H1 (cell line): Measurements from ENCODE around the gene KCNE3.

Source experiments
- CTCF ChIP-seq, 3 experiments: IDR thresholded peaks; 1 replicate in 2 of 3; 2 replicates in 1 of 3; pipeline versions ENCODE4 v1.5.1 to v1.6.1; 2011; ENCODE audit warnings: low read length in 3 of 3, mild to moderate bottlenecking in 3 of 3, inconsistent platforms in 2 of 3, low read depth in 1 of 3, moderate library complexity in 1 of 3; ENCODE audit not compliant: insufficient read depth in 1 of 3; ENCODE audit errors: control extremely low read depth in 1 of 3
- GABPA ChIP-seq: IDR thresholded peaks from 2 replicates; pipeline ENCODE4 v1.6.1; 2011; ENCODE audit warnings: mild to moderate bottlenecking, low read length, moderate library complexity, borderline replicate concordance; ENCODE audit not compliant: insufficient read depth
- POLR2A ChIP-seq, 2 experiments: IDR thresholded peaks; 1 replicate in 1 of 2; 2 replicates in 1 of 2; pipeline ENCODE4 v1.6.1; 2011; ENCODE audit warnings: low read depth in 2 of 2, low read length in 2 of 2, mild to moderate bottlenecking in 2 of 2; ENCODE audit errors: control extremely low read depth in 1 of 2
- RAD21 ChIP-seq, 2 experiments: IDR thresholded peaks in 1 of 2; conservative IDR thresholded peaks in 1 of 2; 2 replicates each; pipeline ENCODE4 v1.6.1; 2011; ENCODE audit warnings: low read depth in 2 of 2, low read length in 2 of 2, improper control_type of control experiment in 1 of 2, inconsistent platforms in 1 of 2, mild to moderate bottlenecking in 1 of 2, moderate library complexity in 1 of 2
- TCF12 ChIP-seq: IDR thresholded peaks from 2 replicates; pipeline ENCODE4 v1.6.1; 2011; ENCODE audit warnings: low read depth, mild to moderate bottlenecking, low read length
- YY1 ChIP-seq: IDR thresholded peaks from 2 replicates; pipeline ENCODE4 v1.6.1; 2011; ENCODE audit warnings: low read depth, mild to moderate bottlenecking, low read length

- no peak for TF ChIP-seq GABPA
- TF ChIP-seq CTCF (IDR thresholded peaks at IDR 0.05; ENCODE audit: control extremely low read depth in 1 of 3, insufficient read depth in 1 of 3, low read depth in 1 of 3, low read length in 3 of 3) = no peak
- TF ChIP-seq YY1 = no peak
- TF ChIP-seq POLR2A (IDR thresholded peaks at IDR 0.05; ENCODE audit: control extremely low read depth in 1 of 2, low read depth in 2 of 2, low read length in 2 of 2) = no peak
- no peak for TF ChIP-seq TCF12
- TF ChIP-seq RAD21 (IDR thresholded peaks at IDR 0.05 in 1 of 2, conservative IDR thresholded peaks at IDR 0.05 in 1 of 2; ENCODE audit: low read depth in 2 of 2, low read length in 2 of 2) = no peak
These were observed 39.9 kb downstream of the KCNE3 start for GRCh38 chr11:74427384-74427886.
